KOPT-K1 (cell line): ENCODE measurements around the gene RBMX.
"Not testable (repeated sequence)": the region's sequence is repeated elsewhere in the genome, so short reads cannot be mapped to it uniquely, and the experiment has no call there.

Experiments used
- H3K27ac ChIP-seq: fragments of 200-600 bp; sonication (generic); 2 replicates; pipeline ENCODE4 v1.5.1; 2016; ENCODE audit warnings: antibody characterized with exemption, mild to moderate bottlenecking, low read depth, low read length; ENCODE audit not compliant: poor library complexity, severe bottlenecking
- H3K36me3 ChIP-seq: fragments of 200-600 bp; sonication (generic); 2 replicates; pipeline ENCODE4 v1.5.1; 2017; ENCODE audit warnings: antibody characterized with exemption, mild to moderate bottlenecking, low read length, moderate library complexity; ENCODE audit not compliant: insufficient read depth
- H3K9me3 ChIP-seq: fragments of 200-600 bp; sonication (generic); 2 replicates; pipeline ENCODE4 v1.5.1; 2017; ENCODE audit warnings: antibody characterized with exemption, low read length, mild to moderate bottlenecking; ENCODE audit not compliant: insufficient read depth, poor library complexity, severe bottlenecking

Gene RBMX

GRCh38 chrX:136880452-136881013 is at the start of gene RBMX:
TSS of gene RBMX (minus strand) at chrX:136880725. CDS start at chrX:136879427, 1,298 bp downstream.
- Histone ChIP-seq H3K36me3 (peaks cover 49% of the 10 kb centered on the region), H3K9me3 (no peaks in the 10 kb centered on the region), H3K27ac (peak within 1 kb of the TSS; percentile 99)

DNA sequence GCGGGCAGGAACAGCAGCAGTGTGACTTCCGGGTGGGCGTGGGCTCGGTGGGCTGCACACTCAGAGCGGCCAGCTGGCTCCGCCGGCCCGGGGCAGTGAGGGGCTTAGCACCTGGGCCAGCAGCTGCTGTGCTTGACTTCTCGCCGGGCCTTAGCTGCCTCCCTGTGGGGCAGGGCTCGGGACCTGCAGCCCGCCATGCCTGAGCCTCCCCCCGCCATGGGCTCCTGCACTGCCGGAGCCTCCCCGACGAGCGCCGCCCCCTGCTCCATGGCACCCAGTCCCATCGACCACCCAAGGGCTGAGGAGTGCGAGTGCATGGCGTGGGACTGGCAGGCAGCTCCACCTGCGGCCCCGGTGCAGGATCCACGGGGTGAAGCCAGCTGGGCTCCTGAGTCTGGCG is 40.9 kb upstream of the RBMX start:
- not testable (repeated sequence) for H3K27ac ChIP-seq, H3K36me3 ChIP-seq, H3K9me3 ChIP-seq

- Histone ChIP-seq H3K9me3 (no peaks in the 10 kb centered on the region), H3K27ac (no peak overlapping the region), H3K36me3 (no peaks in the 10 kb centered on the region; the same call in 1 of the 2 replicates)
Measured at GRCh38 chrX:136920001-136920400, 39.5 kb upstream of the RBMX start.

GRCh38 chrX:136916827-136917226 is 36.3 kb upstream of the RBMX start:
- no peaks in the 10 kb centered on the region for H3K9me3 ChIP-seq
- H3K27ac ChIP-seq: no peak overlapping the region
- H3K36me3 ChIP-seq: no peaks in the 10 kb centered on the region

GRCh38 chrX:136911661-136912060 is 31.1 kb upstream of the RBMX start:
- H3K27ac ChIP-seq, H3K9me3 ChIP-seq, H3K36me3 ChIP-seq: not testable (repeated sequence)

GRCh38 chrX:136911253-136911652 is 30.7 kb upstream of the RBMX start:
- no peaks in the 10 kb centered on the region for H3K36me3 ChIP-seq
- peak overlapping the region; percentile 16 for H3K27ac ChIP-seq
- H3K9me3 ChIP-seq: no peaks in the 10 kb centered on the region

- no peaks in the 10 kb centered on the region for H3K9me3 ChIP-seq
- no peaks in the 10 kb centered on the region for H3K36me3 ChIP-seq
- peak overlapping the region; percentile 79 for H3K27ac ChIP-seq
Measured at GRCh38 chrX:136910565-136911035, 30.1 kb upstream of the RBMX start.

DNA sequence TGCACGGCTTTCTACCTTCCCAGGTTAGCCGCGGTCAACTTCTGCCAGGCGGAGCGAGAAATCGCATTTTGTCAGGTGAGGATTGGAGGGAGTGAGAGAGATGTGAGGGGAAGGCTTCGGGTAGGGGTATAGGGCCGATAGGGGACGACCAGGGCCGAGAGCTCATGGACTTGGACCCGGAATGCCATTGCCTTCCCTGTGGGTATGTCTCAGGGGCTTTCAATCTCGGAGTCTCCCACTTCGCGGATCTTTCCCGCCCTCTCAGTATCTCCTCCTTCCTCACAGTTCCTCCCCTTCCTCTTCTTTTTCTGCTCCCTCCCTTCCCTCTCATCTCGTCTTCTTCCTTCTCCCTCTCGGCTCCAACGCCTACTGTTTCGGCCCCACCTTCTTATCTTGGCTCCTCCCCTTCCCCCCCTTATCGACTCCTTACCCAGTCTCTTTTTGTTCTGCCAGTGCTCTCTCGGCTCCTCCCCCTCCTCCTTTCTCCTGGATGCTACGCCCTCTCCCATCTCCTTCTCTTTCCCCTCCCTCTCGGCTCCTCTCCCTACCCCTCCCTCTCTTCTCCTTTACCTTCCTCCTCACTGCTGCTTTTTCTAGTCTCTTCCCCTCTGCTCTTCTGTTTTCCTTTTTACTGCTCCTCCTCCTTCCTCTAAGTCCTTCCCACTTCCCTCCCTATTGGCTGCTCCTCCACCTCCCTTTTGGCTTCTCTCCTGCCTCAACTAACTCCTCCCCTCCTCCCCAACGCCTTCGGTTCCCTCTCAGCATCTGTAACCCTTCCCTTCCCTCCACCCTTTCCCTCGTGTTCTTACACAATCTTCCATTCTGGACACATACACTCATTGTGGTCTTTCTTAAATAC is 29.4 kb upstream of the RBMX start:
- H3K27ac ChIP-seq: peak overlapping the region; percentile 79
- no peaks in the 10 kb centered on the region for H3K36me3 ChIP-seq
- no peaks in the 10 kb centered on the region for H3K9me3 ChIP-seq

DNA sequence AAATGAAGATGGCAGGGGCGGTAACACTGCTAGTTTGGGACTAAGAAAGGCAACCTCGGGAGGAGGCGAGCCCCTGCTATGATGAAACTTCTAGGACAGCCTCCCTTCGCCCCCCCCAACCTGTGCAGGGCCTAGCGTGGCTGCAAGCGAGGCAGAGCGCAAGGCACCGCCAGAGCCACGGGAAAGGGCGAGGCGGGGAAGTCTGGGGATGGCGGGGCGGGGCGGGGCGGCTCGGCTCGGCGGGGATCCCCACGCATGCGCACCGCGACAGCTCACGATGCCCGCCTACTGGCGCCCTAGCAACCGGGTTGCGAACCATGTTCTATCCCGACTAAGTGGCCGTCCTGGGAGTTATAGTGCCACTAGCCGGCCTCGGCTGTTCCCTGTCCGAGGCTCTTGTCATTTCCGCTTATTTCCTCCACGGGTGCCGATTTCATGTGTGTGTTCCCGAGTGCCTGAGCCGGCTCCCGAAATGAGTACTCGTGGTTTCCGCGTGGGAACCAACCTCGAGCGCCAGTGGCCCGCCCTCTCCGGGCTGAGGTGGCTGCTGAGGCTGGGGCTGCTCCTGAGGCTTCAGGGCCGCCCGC is 28.7 kb upstream of the RBMX start:
- H3K9me3 ChIP-seq: no peaks in the 10 kb centered on the region
- H3K36me3 ChIP-seq: no peaks in the 10 kb centered on the region
- peak overlapping the region; percentile 79 for H3K27ac ChIP-seq

- Histone ChIP-seq H3K36me3 (no peaks in the 10 kb centered on the region), H3K27ac (no peak overlapping the region), H3K9me3 (no peaks in the 10 kb centered on the region)
Measured at GRCh38 chrX:136907621-136908020, 27.1 kb upstream of the RBMX start.

DNA sequence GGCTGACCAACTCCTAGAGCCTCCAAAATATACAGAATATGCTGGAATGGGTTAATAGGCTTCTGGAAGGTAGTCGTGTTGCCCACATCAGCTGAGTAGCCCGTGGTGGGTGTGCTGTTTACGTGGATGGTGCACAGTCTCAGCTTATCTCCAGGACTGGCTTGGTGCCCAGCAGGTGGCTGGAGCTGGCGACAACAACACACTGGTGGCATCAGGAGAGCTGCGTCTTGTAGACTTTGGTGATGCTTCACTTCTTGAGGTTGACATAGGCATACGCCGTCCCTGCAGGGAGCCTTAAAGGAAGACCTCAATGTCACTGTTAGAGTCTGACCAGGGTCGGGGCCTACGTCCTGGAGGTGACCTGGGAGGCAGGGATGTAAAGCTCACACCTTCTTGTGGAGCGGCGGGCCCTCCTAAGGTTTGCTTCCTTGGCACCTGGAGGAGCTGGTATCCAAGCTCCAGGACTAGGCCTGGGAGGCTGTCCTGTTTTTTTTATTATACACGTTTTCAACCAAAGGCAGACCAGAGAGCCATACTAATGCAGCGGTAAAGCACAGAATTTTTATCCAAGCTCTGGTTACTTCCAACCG is 26.5 kb upstream of the RBMX start:
- Histone ChIP-seq H3K9me3 (no peaks in the 10 kb centered on the region), H3K36me3 (no peaks in the 10 kb centered on the region), H3K27ac (no peak overlapping the region)

DNA sequence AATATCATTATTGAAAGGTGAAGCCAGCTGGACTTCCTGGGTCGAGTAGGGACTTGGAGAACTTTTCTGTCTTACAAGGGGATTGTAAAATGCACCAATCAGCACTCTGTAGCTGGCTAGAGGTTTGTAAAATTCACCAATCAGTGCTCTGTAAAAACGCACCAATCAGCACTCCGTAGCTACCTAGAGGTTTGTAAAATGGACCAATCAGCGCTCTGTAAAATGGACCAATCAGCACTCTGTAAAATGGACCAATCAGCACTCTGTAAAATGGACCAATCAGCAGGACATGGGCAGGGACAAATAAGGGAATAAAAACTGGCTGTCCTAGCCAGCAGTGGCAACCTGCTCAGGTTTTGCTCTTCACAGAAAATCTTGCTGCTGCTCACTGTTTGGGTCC is 23.5 kb upstream of the RBMX start:
- not testable (repeated sequence) for H3K27ac ChIP-seq, H3K9me3 ChIP-seq, H3K36me3 ChIP-seq

DNA sequence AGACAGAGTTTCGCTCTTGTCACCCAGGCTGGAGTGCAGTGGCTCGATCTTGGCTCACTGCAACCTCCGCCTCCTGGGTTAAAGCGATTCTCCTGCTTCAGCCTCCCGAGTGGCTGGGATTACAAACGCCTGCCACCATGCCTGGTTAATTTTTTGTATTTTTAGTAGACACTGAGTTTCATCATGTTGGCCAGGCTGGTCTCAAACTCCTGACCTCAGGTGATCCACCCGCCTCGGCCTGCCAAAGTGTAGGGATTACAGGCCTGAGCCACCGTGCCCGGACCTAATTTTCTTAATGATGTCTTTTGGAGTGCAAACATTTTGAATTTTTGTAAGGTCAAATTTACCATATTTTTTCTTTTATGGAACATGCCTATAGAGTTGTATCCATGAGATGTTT is 19.5 kb upstream of the RBMX start:
- H3K36me3 ChIP-seq, H3K27ac ChIP-seq, H3K9me3 ChIP-seq: not testable (repeated sequence)

DNA sequence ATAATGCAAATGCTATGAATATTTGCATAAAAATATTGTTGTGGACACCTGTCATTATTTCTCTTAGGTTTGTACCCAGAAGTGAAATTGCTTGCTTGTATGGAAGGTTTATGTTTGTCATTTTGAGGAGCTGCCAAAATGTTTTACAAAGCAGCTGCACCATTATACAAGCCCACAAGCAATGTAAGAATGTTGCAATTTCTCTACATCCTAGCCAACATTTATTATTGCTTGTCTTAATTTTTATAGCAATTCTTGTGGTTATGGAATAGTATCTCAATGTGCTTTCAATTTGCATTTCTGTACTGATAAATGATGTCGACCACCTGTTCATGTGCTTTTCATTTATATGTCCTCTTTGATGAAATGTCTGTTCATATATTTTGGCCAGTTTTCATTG is 18.7 kb upstream of the RBMX start:
- no peaks in the 10 kb centered on the region for H3K9me3 ChIP-seq
- peak overlapping the region; percentile 53 for H3K27ac ChIP-seq
- H3K36me3 ChIP-seq: no peaks in the 10 kb centered on the region

- not testable (repeated sequence) for H3K9me3 ChIP-seq, H3K36me3 ChIP-seq
- peak overlapping the region; percentile 53 for H3K27ac ChIP-seq
Measured at GRCh38 chrX:136898752-136899151, 18.2 kb upstream of the RBMX start.
